GM23248 (cell line): ENCODE data around the gene NEDD4L. TPM values are rescaled to one million over a fixed set of nuclear protein-coding genes. Genes with fewer than 3 reads are reported as not detected.
A peak's percentile ranks its signal among the peaks of the same experiment; 100 is the strongest.

Experiments
- DNase-seq: peaks from one replicate; pipeline ENCODE4 v3.0.0-alpha.2; 2015
- H2AFZ ChIP-seq: fragments of 200-600 bp; sonication (generic); 2 replicates; pipeline ENCODE4 v1.6.1; 2016; ENCODE audit warnings: antibody characterized with exemption
- H3F3A ChIP-seq: fragments of 200-600 bp; sonication (generic); 2 replicates; pipeline ENCODE4 v1.6.1; 2016; ENCODE audit warnings: mild to moderate bottlenecking, antibody characterized with exemption, mixed run types; ENCODE audit not compliant: insufficient read depth
- H3K27ac ChIP-seq: fragments of 200-600 bp; sonication (generic); 2 replicates; pipeline ENCODE4 v1.5.1; 2016; ENCODE audit warnings: mild to moderate bottlenecking
- H3K27me3 ChIP-seq: fragments of 200-600 bp; sonication (generic); replicated peaks from 2 replicates; pipeline ENCODE4 v1.6.1; 2016; ENCODE audit warnings: mild to moderate bottlenecking; ENCODE audit not compliant: insufficient read depth
- H3K36me3 ChIP-seq: fragments of 200-600 bp; sonication (generic); 2 replicates; pipeline ENCODE4 v1.6.1; 2016; ENCODE audit warnings: low read depth, mild to moderate bottlenecking
- H3K4me1 ChIP-seq: fragments of 200-600 bp; sonication (generic); 2 replicates; pipeline ENCODE4 v1.6.1; 2016; ENCODE audit warnings: mild to moderate bottlenecking; ENCODE audit not compliant: insufficient read depth
- H3K4me2 ChIP-seq: fragments of 200-600 bp; sonication (generic); one replicate; pipeline ENCODE4 v1.6.1; 2016; ENCODE audit warnings: mild to moderate bottlenecking; ENCODE audit not compliant: unreplicated experiment
- H3K4me3 ChIP-seq: fragments of 200-600 bp; sonication (generic); 2 replicates; pipeline ENCODE4 v1.5.1; 2016; ENCODE audit warnings: mild to moderate bottlenecking
- H3K79me2 ChIP-seq: fragments of 200-600 bp; sonication (generic); 2 replicates; pipeline ENCODE4 v1.6.1; 2016; ENCODE audit warnings: mild to moderate bottlenecking; ENCODE audit not compliant: insufficient read depth
- H3K9ac ChIP-seq: fragments of 200-600 bp; sonication (generic); 2 replicates; pipeline ENCODE4 v1.6.1; 2016; ENCODE audit warnings: mild to moderate bottlenecking
- H3K9me2 ChIP-seq: fragments of 200-600 bp; sonication (generic); 2 replicates; pipeline ENCODE4 v1.6.1; 2016; ENCODE audit warnings: mixed run types, mild to moderate bottlenecking, moderate library complexity; ENCODE audit not compliant: insufficient read depth
- H3K9me3 ChIP-seq: fragments of 200-600 bp; sonication (generic); one replicate; pipeline ENCODE4 v1.6.1; 2017; ENCODE audit warnings: low read depth
- H4K20me1 ChIP-seq: fragments of 200-600 bp; sonication (generic); 2 replicates; pipeline ENCODE4 v1.6.0; 2016; ENCODE audit not compliant: insufficient read depth
- EZH2 ChIP-seq: fragments of 200-600 bp; sonication (generic); IDR thresholded peaks from 2 replicates; pipeline ENCODE4 v1.6.1; 2018; ENCODE audit warnings: antibody characterized with exemption, mild to moderate bottlenecking; ENCODE audit not compliant: insufficient read depth, poor library complexity, severe bottlenecking
- EZH2phosphoT487 ChIP-seq: fragments of 200-600 bp; sonication (generic); IDR thresholded peaks from 2 replicates; pipeline ENCODE4 v1.6.1; 2018; ENCODE audit warnings: antibody characterized with exemption, moderate library complexity, mild to moderate bottlenecking, low read depth; ENCODE audit not compliant: insufficient read depth
- WGBS, 2 experiments: methylation state at CpG; one replicate each; pipeline ENCODE4 v1.1.6; 2015 to 2017; ENCODE audit warnings: low lambda C conversion rate in 2 of 2, low coverage in 1 of 2; ENCODE audit errors: missing lambda C conversion rate in 2 of 2; 5-methylcytosine and 5-hydroxymethylcytosine counted together
- in situ Hi-C: fragments of 300-500 bp; cut with MboI; formaldehyde crosslinking; loops from 2 replicates; pipeline ENCODE4 v1.15.0; 2020
- polyA plus RNA-seq: library from polyadenylated mRNA; unstranded; fragments of >200 nt; fragmentation: Nextera tagmentation; extraction: Ambion mirVana; gene quantifications from 2 replicates; pipeline ENCODE4 v1.2.1, GENCODE V29; 2016
- total RNA-seq: library from RNA; depleted of rRNA; stranded (reverse); fragments of >200 nt; shearing (Covaris generic); gene quantifications from 2 replicates; pipeline ENCODE4 v1.2.3, GENCODE V29; 2014

The NEDD4L gene
- total and polyA plus RNA-seq, 2 experiments from 2014 or later = 3.7 to 6.1 TPM

DNA sequence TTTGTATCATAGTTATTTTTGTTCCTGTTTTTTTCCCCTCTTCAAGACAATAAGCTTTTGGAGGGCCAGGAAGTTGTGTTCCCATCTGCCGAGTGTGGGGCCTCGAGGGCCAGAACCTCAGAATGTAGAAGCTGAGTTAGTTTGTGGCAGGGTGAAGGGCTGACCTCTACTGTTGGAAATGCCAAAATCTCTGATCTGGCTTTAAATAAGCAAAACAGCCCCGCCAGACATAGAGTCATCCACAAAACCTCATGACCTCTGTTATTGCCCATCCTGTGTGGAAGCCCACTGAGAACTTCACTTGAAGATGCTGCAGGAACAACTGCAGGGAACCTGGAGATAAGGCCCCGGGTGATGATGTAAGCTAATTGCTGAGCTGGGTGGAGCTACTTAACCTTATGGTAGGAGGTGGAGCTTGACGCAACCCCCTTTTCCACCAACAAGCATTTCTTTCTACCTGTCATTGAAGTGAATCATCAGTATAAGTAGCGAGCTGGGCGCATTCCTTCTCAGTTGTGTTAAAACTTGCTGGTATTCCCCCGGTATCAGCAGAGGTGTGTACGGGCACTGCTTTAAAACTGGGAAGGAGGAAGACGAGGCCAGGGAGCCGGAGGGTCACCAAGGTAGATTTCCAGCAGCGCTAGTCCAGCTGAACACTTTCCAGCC lies 177.2 kb downstream of the NEDD4L start:
- Histone ChIP-seq H3K4me2 (no peak overlapping the region), H4K20me1 (no peaks in the 10 kb centered on the region), H2AFZ (no peak overlapping the region), H3K27me3 (no peaks in the 10 kb centered on the region), H3K36me3 (no peaks in the 10 kb centered on the region), H3K4me3 (no peak overlapping the region), H3K79me2 (no peaks in the 10 kb centered on the region), H3K27ac (peak overlapping the region; percentile 80; the same call in 1 of the 2 replicates), H3F3A (peaks cover 50% of the 10 kb centered on the region), H3K9me3 (no peaks in the 10 kb centered on the region), H3K9me2 (no peaks in the 10 kb centered on the region), H3K9ac (no peak overlapping the region), H3K4me1 (peaks cover 63% of the 10 kb centered on the region)
- TF ChIP-seq EZH2phosphoT487 (no peak), EZH2 (no peak)
- 97% methylated on average over 12 of the region's 12 CpGs for WGBS, 2 experiments
- DNase-seq = peak; percentile 27
- in situ Hi-C loops = no loop called here

GRCh38 chr18:58222432-58223125 lies 178.6 kb downstream of the NEDD4L start:
- H3K9me3 ChIP-seq = no peaks in the 10 kb centered on the region
- peak overlapping the region; percentile 68 for H3K4me2 ChIP-seq
- WGBS, 2 experiments = 8 to 9% methylated on average over 3 of the region's 3 CpGs
- peak; percentile 70 for DNase-seq
- H3K27me3 ChIP-seq = no peaks in the 10 kb centered on the region
- TF ChIP-seq EZH2phosphoT487 (no peak), EZH2 (no peak)
- H3K4me3 ChIP-seq = 0 out of 2 replicates have a peak overlapping the region, but pooled peaks have one; percentile 0
- H4K20me1 ChIP-seq = no peaks in the 10 kb centered on the region
- H3F3A ChIP-seq = peaks cover 50% of the 10 kb centered on the region
- peak overlapping the region; percentile 58 for H3K9ac ChIP-seq
- in situ Hi-C loops = no loop called here
- no peaks in the 10 kb centered on the region for H3K36me3 ChIP-seq
- H3K27ac ChIP-seq = peak overlapping the region; percentile 80
- H3K9me2 ChIP-seq = no peaks in the 10 kb centered on the region
- no peaks in the 10 kb centered on the region for H3K79me2 ChIP-seq
- peaks cover 49% of the 10 kb centered on the region for H3K4me1 ChIP-seq
- no peak overlapping the region; the same call in 1 of the 2 replicates for H2AFZ ChIP-seq

DNA sequence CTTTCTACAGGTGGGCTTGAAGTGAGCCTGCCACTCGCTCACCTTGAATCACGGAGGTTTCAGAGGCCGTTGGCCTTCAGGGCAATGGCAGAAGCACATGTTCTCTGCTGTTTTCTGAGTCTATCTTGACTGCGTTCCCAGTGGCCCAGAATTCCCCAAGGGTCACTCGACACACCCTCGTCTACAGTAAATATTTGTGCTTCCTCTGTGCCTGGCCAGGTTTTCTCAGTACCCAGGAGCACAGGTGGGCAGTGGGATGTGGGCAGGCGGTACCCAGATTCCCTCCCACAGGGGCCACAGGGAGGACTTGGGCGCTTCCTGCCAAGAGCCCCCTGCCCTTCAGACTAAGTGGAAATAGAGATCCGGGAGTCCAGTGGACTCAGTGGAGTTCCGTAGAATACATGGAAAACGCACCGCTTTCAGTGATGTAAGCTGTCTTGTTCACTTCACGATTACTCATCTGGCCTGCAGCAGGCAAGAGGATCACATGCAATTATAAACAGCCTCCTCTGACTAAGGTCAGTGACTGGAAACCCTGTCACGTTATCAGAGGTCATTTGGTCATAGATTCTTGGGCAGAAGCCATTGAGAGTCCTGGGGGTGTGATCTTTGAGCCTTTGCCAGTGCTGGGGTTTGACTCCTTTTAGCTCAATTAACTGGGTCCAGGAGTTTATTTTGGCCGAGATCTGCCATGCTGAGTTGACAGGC lies 179.8 kb downstream of the NEDD4L start:
- Histone ChIP-seq H3K27me3 (no peaks in the 10 kb centered on the region), H3K4me1 (peaks cover 39% of the 10 kb centered on the region), H2AFZ (peak overlapping the region; percentile 14), H3K27ac (peak overlapping the region; percentile 80), H3K9me2 (no peaks in the 10 kb centered on the region), H3K4me2 (peak overlapping the region; percentile 68), H3K4me3 (peak overlapping the region; percentile 28), H3K36me3 (no peaks in the 10 kb centered on the region), H3K9me3 (no peaks in the 10 kb centered on the region), H3F3A (peaks cover 38% of the 10 kb centered on the region), H4K20me1 (no peaks in the 10 kb centered on the region), H3K9ac (peak overlapping the region; percentile 54), H3K79me2 (no peaks in the 10 kb centered on the region)
- peak; percentile 97 for DNase-seq
- WGBS, 2 experiments = 31 to 34% methylated on average over 15 of the region's 15 CpGs
- TF ChIP-seq EZH2 (no peak), EZH2phosphoT487 (no peak)
- in situ Hi-C loops = no loop called here

DNA sequence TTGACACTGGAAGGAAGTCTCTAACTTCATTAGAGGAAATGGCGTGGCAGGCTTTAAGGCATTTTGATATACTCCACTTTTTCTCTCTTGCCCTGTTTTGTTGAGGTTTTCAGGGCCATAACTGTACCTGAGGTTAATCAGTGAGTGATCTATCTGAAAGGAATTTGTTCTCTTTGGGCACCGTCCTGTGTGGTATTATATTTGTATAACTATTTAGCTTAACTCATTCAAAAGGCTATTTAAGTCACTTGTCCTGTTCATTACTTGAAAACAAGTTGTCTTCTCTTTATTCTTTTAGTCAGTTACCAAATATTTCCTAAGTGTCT lies 180.4 kb downstream of the NEDD4L start:
- TF ChIP-seq EZH2phosphoT487 = no peak
- no peak for TF ChIP-seq EZH2
- H3K36me3 ChIP-seq = no peaks in the 10 kb centered on the region
- no peaks in the 10 kb centered on the region for H4K20me1 ChIP-seq
- H3K4me2 ChIP-seq = peak overlapping the region; percentile 68
- no peak for DNase-seq
- H3K79me2 ChIP-seq = no peaks in the 10 kb centered on the region
- H3K4me1 ChIP-seq = peaks cover 39% of the 10 kb centered on the region
- peak overlapping the region; percentile 13; the same call in 1 of the 2 replicates for H3K4me3 ChIP-seq
- 24 to 25% methylated on average over 2 of the region's 2 CpGs for WGBS, 2 experiments
- H2AFZ ChIP-seq = peak overlapping the region; percentile 14; the same call in 1 of the 2 replicates
- peaks cover 35% of the 10 kb centered on the region for H3F3A ChIP-seq
- peak overlapping the region; percentile 80 for H3K27ac ChIP-seq
- no peaks in the 10 kb centered on the region for H3K27me3 ChIP-seq
- peak overlapping the region; percentile 36 for H3K9ac ChIP-seq
- no peaks in the 10 kb centered on the region for H3K9me3 ChIP-seq
- H3K9me2 ChIP-seq = no peaks in the 10 kb centered on the region
- in situ Hi-C loops = no loop called here
